Mesothelial cell of epicardium (in vitro differentiated cells): ENCODE data around the gene TSNAX. TPM values are rescaled to one million over a fixed set of nuclear protein-coding genes. Genes with fewer than 3 reads are reported as not detected.

Experiments used
- DNase-seq, 2 experiments: peaks; one replicate each; pipeline ENCODE4 v3.0.0; 2021; ENCODE audit warnings: low spot score in 2 of 2; ENCODE audit not compliant: unreplicated experiment in 2 of 2
- H3K27ac Mint-ChIP-seq: 2 replicates; pipeline ENCODE4 v1.8.0; 2021; ENCODE audit warnings: mixed read lengths
- H3K27me3 Mint-ChIP-seq: 2 replicates; pipeline ENCODE4 v1.8.0; 2021; ENCODE audit warnings: low read depth, mixed read lengths
- H3K36me3 Mint-ChIP-seq: 2 replicates; pipeline ENCODE4 v1.8.0; 2021; ENCODE audit warnings: mixed read lengths
- H3K4me1 Mint-ChIP-seq: 2 replicates; pipeline ENCODE4 v1.8.0; 2021; ENCODE audit warnings: mixed read lengths
- H3K4me3 Mint-ChIP-seq: 2 replicates; pipeline ENCODE4 v1.8.0; 2021; ENCODE audit warnings: mild to moderate bottlenecking, moderate library complexity, mixed read lengths
- H3K9me3 Mint-ChIP-seq: 2 replicates; pipeline ENCODE4 v1.8.0; 2021; ENCODE audit warnings: mixed read lengths
- total RNA-seq: library from RNA; stranded (reverse); gene quantifications from 3 replicates; pipeline ENCODE4 v1.2.1, GENCODE V29; 2021
- TF ChIP-seq, protein P1 (sequence below): fragments of 200-600 bp; sonication (generic); IDR thresholded peaks from one replicate; pipeline ENCODE4 v1.5.0; 2021; ENCODE audit warnings: antibody characterized with exemption; ENCODE audit not compliant: unreplicated experiment

TSNAX gene
- total RNA-seq, 1 donor from 2014 or later = 31.2 TPM

DNA sequence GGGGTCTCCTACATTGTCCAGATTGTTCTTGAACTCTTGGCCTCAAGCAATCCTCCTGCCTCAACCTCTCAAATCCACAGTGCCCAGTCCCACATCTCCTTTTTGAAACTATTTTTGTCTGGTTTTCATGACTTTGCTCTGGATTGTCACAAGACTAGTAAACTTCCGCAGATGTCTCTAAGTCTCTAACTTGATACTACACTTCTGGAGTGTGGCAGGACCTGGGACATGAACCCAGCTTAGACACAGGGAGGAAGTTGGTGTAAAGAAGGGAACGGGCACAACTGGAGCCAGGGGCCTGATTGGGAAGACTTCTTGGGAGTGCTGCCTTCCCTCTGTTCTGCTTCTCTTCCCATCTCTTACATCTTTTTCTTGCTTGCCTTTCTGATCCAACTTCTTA lies 81.9 kb downstream of the TSNAX start:
- no peak for DNase-seq
- H3K27me3 Mint-ChIP-seq = peaks cover 34% of the 10 kb centered on the region
- peaks cover 4% of the 10 kb centered on the region for H3K36me3 Mint-ChIP-seq
- H3K4me1 Mint-ChIP-seq = peaks cover 4% of the 10 kb centered on the region
- H3K4me3 Mint-ChIP-seq = no peak overlapping the region
- TF ChIP-seq, protein P1, sequence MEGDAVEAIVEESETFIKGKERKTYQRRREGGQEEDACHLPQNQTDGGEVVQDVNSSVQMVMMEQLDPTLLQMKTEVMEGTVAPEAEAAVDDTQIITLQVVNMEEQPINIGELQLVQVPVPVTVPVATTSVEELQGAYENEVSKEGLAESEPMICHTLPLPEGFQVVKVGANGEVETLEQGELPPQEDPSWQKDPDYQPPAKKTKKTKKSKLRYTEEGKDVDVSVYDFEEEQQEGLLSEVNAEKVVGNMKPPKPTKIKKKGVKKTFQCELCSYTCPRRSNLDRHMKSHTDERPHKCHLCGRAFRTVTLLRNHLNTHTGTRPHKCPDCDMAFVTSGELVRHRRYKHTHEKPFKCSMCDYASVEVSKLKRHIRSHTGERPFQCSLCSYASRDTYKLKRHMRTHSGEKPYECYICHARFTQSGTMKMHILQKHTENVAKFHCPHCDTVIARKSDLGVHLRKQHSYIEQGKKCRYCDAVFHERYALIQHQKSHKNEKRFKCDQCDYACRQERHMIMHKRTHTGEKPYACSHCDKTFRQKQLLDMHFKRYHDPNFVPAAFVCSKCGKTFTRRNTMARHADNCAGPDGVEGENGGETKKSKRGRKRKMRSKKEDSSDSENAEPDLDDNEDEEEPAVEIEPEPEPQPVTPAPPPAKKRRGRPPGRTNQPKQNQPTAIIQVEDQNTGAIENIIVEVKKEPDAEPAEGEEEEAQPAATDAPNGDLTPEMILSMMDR = no peak
- H3K27ac Mint-ChIP-seq = no peak overlapping the region
- peaks cover 9% of the 10 kb centered on the region for H3K9me3 Mint-ChIP-seq

DNA sequence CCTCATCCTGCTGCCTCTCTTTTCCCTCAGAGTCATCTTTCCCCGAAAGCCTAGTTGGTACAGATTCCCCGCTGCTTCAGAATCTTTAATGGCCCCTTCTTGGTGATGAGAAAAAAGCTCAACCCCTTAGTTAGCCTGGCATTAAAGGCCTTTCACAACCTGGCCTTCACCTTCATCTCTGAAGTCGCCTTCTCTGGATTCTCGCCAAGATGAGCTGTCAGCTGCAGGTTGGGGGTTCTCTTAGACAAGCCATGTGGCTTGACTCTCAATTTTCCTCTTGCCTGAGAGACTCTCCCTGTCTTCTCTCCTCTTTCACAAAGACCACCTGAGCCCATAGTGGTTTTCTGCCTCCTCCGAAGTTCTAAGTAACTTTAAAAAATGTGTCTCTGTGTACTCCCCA lies 82.6 kb downstream of the TSNAX start:
- Mint-ChIP-seq H3K9me3 (peaks cover 9% of the 10 kb centered on the region), H3K27me3 (peaks cover 38% of the 10 kb centered on the region), H3K36me3 (peaks cover 4% of the 10 kb centered on the region), H3K27ac (no peak overlapping the region), H3K4me1 (peaks cover 4% of the 10 kb centered on the region), H3K4me3 (no peak overlapping the region)
- DNase-seq = no peak
- TF ChIP-seq, protein P1 = no peak

DNA sequence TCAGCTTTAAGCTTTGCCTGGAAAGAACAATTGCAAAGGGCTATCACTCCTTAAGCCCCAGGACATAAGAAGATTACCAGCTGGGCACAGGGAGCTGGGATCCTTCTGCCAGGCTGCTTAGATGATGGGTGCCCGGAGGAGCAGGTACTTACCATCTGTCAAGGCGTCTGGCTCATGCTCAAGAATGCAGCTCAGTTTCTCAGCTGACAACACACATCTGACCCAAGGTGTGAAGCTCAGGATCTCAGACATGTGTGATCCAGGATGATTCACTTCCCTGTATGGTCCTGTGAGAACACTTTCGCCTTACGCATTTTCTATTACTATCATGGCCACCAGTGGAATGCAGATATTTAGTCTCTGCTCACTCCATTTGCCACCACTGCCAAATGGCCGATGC lies 83.4 kb downstream of the TSNAX start:
- Mint-ChIP-seq H3K36me3 (peaks cover 4% of the 10 kb centered on the region), H3K4me3 (no peak overlapping the region), H3K27me3 (peaks cover 44% of the 10 kb centered on the region), H3K27ac (no peak overlapping the region), H3K9me3 (peaks cover 9% of the 10 kb centered on the region), H3K4me1 (peaks cover 1% of the 10 kb centered on the region)
- no peak for DNase-seq
- TF ChIP-seq, protein P1 = no peak

DNA sequence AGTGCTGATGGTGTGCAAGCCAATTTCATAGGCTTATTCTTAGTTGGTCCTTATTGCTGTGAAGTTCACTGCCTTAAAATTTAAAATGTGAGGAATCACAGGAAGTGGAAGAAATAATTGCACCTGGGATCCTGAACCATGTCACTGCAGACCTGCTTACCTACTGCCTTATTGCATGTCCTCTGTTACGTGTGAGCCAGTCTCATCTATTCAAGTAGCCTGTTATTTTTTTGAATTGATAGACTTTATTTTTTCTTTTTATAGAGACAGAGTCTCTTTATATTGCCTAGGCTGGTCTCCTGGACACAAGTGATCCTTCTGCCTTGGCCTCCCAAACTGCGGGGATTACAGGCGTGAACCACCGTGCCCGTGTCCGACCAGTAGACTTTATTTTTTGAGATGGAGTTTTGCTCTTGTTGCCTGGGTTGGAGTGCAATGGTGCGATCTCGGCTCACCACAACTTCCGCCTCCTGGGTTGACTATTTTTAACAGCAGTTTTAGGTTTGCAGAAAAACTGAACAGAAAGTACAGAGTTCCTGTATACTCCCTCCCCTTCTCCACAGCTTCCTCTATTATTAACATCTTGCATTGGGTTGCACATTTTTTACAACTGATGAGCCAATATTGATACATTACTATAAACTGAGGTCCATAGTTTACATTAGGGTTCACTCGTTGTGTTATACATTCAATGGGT lies 84.1 kb downstream of the TSNAX start:
- H3K27me3 Mint-ChIP-seq = peaks cover 46% of the 10 kb centered on the region
- TF ChIP-seq, protein P1 = no peak
- peaks cover 4% of the 10 kb centered on the region for H3K36me3 Mint-ChIP-seq
- peaks cover 8% of the 10 kb centered on the region for H3K9me3 Mint-ChIP-seq
- no peak overlapping the region for H3K4me3 Mint-ChIP-seq
- no peak overlapping the region for H3K27ac Mint-ChIP-seq
- H3K4me1 Mint-ChIP-seq = no peaks in the 10 kb centered on the region
- DNase-seq = no peak

DNA sequence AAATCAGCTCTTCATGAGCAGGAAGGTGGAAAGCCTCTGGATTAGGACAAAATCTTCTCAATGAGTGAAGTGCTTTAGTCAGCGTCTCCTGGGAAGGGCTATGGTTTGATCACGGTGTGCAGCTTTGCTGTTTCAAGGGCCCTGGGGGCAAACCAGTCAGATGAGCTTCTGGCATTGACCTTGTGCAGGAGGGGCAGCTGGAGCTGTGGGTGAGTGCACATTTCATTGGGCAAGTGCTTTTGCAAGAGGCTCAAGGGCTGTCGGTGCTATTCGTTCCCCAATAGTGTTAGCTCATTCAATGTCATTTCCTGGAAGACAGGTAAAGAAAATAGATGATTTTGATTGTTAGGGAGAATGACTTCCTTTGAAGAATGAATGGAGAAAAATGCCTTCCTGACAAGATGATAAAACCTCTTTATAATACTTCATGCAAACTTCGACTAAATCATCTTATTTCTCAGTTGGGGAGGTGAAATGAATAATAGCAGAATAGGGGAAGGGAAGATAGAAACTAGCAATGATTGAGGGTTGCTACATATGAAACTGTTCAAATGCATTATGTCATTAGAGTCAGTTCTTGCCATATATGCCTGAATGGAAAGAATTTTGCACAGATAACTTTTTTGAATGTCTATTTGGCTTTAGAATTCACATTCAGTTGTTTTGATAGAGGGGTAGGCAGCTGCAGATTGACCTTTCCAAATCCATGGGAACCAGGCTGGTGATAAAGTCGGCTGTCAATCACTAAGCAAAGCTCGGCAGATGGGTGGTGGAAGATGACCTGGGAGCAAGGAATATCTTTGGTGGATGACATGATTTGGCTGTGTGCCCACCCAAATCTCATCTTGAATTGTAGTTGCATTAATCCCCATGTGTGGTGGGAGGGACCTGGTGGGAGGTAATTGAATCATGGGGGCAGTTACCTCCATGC lies 85.2 kb downstream of the TSNAX start:
- H3K4me1 Mint-ChIP-seq = no peaks in the 10 kb centered on the region
- H3K27me3 Mint-ChIP-seq = peaks cover 48% of the 10 kb centered on the region
- no peak overlapping the region for H3K27ac Mint-ChIP-seq
- no peak for DNase-seq
- H3K4me3 Mint-ChIP-seq = no peak overlapping the region
- peaks cover under 1% of the 10 kb centered on the region for H3K9me3 Mint-ChIP-seq
- peaks cover 1% of the 10 kb centered on the region for H3K36me3 Mint-ChIP-seq
- TF ChIP-seq, protein P1 = no peak

Other genes starting within 250 kb of the TSNAX start
- gene EXOC8, start 190.8 kb upstream of the TSNAX start, total RNA-seq = 9.9 to 10.3 TPM (median 10.0 TPM) in 3 replicates
- 12.0 to 15.4 TPM (median 12.3 TPM) in 3 replicates for gene SPRTN, start 190.4 kb upstream of the TSNAX start, total RNA-seq
- gene EGLN1, start 106.4 kb upstream of the TSNAX start, total RNA-seq = 32.5 to 34.4 TPM (median 33.6 TPM) in 3 replicates
- 9.1 to 11.4 TPM (median 9.1 TPM) in 3 replicates for gene DISC1, start 98.1 kb downstream of the TSNAX start, total RNA-seq